Immature natural killer cell (primary cell): ENCODE results near the gene IL4. TPM values are rescaled to one million over a fixed set of nuclear protein-coding genes. Genes with fewer than 3 reads are reported as not detected.

Source experiments
- DNase-seq, 3 donors: peaks; one replicate each; pipeline ENCODE4 v3.0.0; 2022; ENCODE audit warnings: mixed read lengths in 1 of 3
- H3K27ac Mint-ChIP-seq, 6 donors: one replicate each; pipeline ENCODE4 v1.8.0; 2020; ENCODE audit warnings: mixed read lengths in 6 of 6, mild to moderate bottlenecking in 5 of 6, inconsistent platforms in 4 of 6, moderate library complexity in 3 of 6
- H3K27me3 Mint-ChIP-seq, 3 donors: one replicate each; pipeline ENCODE4 v1.8.0; 2020 to 2021; ENCODE audit warnings: low read depth in 3 of 3, mild to moderate bottlenecking in 3 of 3, mixed read lengths in 3 of 3, moderate library complexity in 3 of 3, inconsistent platforms in 1 of 3
- H3K36me3 Mint-ChIP-seq, 3 donors: one replicate each; pipeline ENCODE4 v1.8.0; 2020; ENCODE audit warnings: mixed read lengths in 3 of 3, inconsistent platforms in 2 of 3, mild to moderate bottlenecking in 2 of 3
- H3K4me1 Mint-ChIP-seq, 2 donors: one replicate each; pipeline ENCODE4 v1.8.0; 2020; ENCODE audit warnings: inconsistent platforms in 2 of 2, mild to moderate bottlenecking in 2 of 2, mixed read lengths in 2 of 2, moderate library complexity in 1 of 2
- H3K4me3 Mint-ChIP-seq, 5 donors: one replicate each; pipeline ENCODE4 v1.8.0; 2020; ENCODE audit warnings: mild to moderate bottlenecking in 5 of 5, mixed read lengths in 5 of 5, inconsistent platforms in 3 of 5, moderate library complexity in 3 of 5
- H3K9me3 Mint-ChIP-seq, 6 donors: one replicate each; pipeline ENCODE4 v1.8.0; 2020; ENCODE audit warnings: mild to moderate bottlenecking in 6 of 6, mixed read lengths in 6 of 6, inconsistent platforms in 4 of 6, moderate library complexity in 3 of 6
- polyA plus RNA-seq, 3 donors: library from polyadenylated mRNA; unstranded; fragments of 300-500 nt; fragmentation: Illumina TruSeq; gene quantifications; one replicate each; pipeline ENCODE4 v1.2.3, GENCODE V29; 2021

IL4 gene
- polyA plus RNA-seq, 3 donors from 2014 or later, result not detected

- Mint-ChIP-seq H3K27ac (peak overlapping the region in 4 of 6 donors; percentile 73 to 97 (median 78)), H3K9me3 (no peaks in the 10 kb centered on the region), H3K4me1 (peaks cover 8 to 9% of the 10 kb centered on the region in 2 donors), H3K4me3 (peak overlapping the region in 2 of 5 donors; percentile 6 to 82), H3K27me3 (peaks cover under 1 to 6% (median 3%) of the 10 kb centered on the region in 3 donors), H3K36me3 (no peaks in the 10 kb centered on the region)
- DNase-seq, result peak in 2 of 3 donors; percentile 26 to 60
Measured at GRCh38 chr5:132662925-132663770, 10.6 kb upstream of the IL4 start.

GRCh38 chr5:132663771-132664695 lies 9.8 kb upstream of the IL4 start:
- Mint-ChIP-seq H3K27ac (peak overlapping the region in 5 of 6 donors; percentile 42 to 97 (median 65)), H3K4me1 (peaks cover 8 to 9% of the 10 kb centered on the region in 2 donors), H3K36me3 (no peaks in the 10 kb centered on the region), H3K27me3 (peaks cover 0 to 4% (median 2%) of the 10 kb centered on the region in 3 donors), H3K4me3 (peak overlapping the region in 3 of 5 donors; percentile 25 to 82 (median 48)), H3K9me3 (no peaks in the 10 kb centered on the region)
- DNase-seq, result peak in 2 of 3 donors; percentile 23 to 69

GRCh38 chr5:132664696-132665209 lies 9.0 kb upstream of the IL4 start:
- Mint-ChIP-seq H3K4me1 (peaks cover 8 to 9% of the 10 kb centered on the region in 2 donors), H3K9me3 (no peaks in the 10 kb centered on the region), H3K27ac (peak overlapping the region in 1 of 6 donors; percentile 97), H3K36me3 (no peaks in the 10 kb centered on the region), H3K27me3 (peaks cover 0 to 4% (median 2%) of the 10 kb centered on the region in 3 donors), H3K4me3 (peak overlapping the region in 1 of 5 donors; percentile 82)
- DNase-seq, result no peak

GRCh38 chr5:132665574-132666080 lies 8.2 kb upstream of the IL4 start:
- Mint-ChIP-seq H3K4me3 (no peak overlapping the region), H3K4me1 (peaks cover 8 to 9% of the 10 kb centered on the region in 2 donors), H3K27ac (peak overlapping the region in 1 of 6 donors; percentile 65), H3K9me3 (no peaks in the 10 kb centered on the region), H3K27me3 (peaks cover 0 to 4% (median 2%) of the 10 kb centered on the region in 3 donors), H3K36me3 (no peaks in the 10 kb centered on the region)
- DNase-seq, result no peak

- Mint-ChIP-seq H3K9me3 (no peaks in the 10 kb centered on the region), H3K4me1 (peaks cover 8 to 9% of the 10 kb centered on the region in 2 donors), H3K4me3 (no peak overlapping the region), H3K27ac (no peak overlapping the region), H3K27me3 (peaks cover 0 to 4% (median 2%) of the 10 kb centered on the region in 3 donors), H3K36me3 (no peaks in the 10 kb centered on the region)
- no peak for DNase-seq
Measured at GRCh38 chr5:132666310-132667123, 7.3 kb upstream of the IL4 start.

- no peak for DNase-seq
- H3K36me3 Mint-ChIP-seq, result no peaks in the 10 kb centered on the region
- H3K9me3 Mint-ChIP-seq, result no peaks in the 10 kb centered on the region
- peaks cover 0 to 4% (median 2%) of the 10 kb centered on the region in 3 donors for H3K27me3 Mint-ChIP-seq
- peaks cover 8 to 9% of the 10 kb centered on the region in 2 donors for H3K4me1 Mint-ChIP-seq
- H3K4me3 Mint-ChIP-seq, result no peak overlapping the region
- H3K27ac Mint-ChIP-seq, result peak overlapping the region in 1 of 6 donors; percentile 8
Measured at GRCh38 chr5:132667309-132667708, 6.5 kb upstream of the IL4 start.

GRCh38 chr5:132667761-132668705 lies 5.8 kb upstream of the IL4 start:
- no peak for DNase-seq
- Mint-ChIP-seq H3K4me1 (peaks cover 4 to 9% of the 10 kb centered on the region in 2 donors), H3K4me3 (no peak overlapping the region), H3K27ac (peak overlapping the region in 1 of 6 donors; percentile 8), H3K36me3 (no peaks in the 10 kb centered on the region), H3K27me3 (peaks cover 0 to 4% (median 2%) of the 10 kb centered on the region in 3 donors), H3K9me3 (no peaks in the 10 kb centered on the region)

- Mint-ChIP-seq H3K36me3 (no peaks in the 10 kb centered on the region), H3K27me3 (peaks cover 0 to 3% (median 0%) of the 10 kb centered on the region in 3 donors), H3K27ac (no peak overlapping the region), H3K4me3 (no peak overlapping the region), H3K9me3 (no peaks in the 10 kb centered on the region), H3K4me1 (peaks cover 2 to 6% of the 10 kb centered on the region in 2 donors)
- DNase-seq, result no peak
Measured at GRCh38 chr5:132668706-132669454, 4.9 kb upstream of the IL4 start.

- Mint-ChIP-seq H3K4me1 (peaks cover 0 to under 1% of the 10 kb centered on the region in 2 donors), H3K9me3 (no peaks in the 10 kb centered on the region), H3K4me3 (no peak overlapping the region), H3K27me3 (peaks cover 0 to 1% (median 0%) of the 10 kb centered on the region in 3 donors), H3K27ac (no peak overlapping the region), H3K36me3 (no peaks in the 10 kb centered on the region)
- DNase-seq, result no peak
Measured at GRCh38 chr5:132669455-132669820, 4.4 kb upstream of the IL4 start.

- H3K36me3 Mint-ChIP-seq, result no peaks in the 10 kb centered on the region
- no peaks in the 10 kb centered on the region for H3K9me3 Mint-ChIP-seq
- no peak for DNase-seq
- no peak overlapping the region for H3K4me3 Mint-ChIP-seq
- H3K27me3 Mint-ChIP-seq, result peaks cover 0 to 1% (median 0%) of the 10 kb centered on the region in 3 donors
- no peak overlapping the region for H3K27ac Mint-ChIP-seq
- H3K4me1 Mint-ChIP-seq, result peaks cover 0 to 2% of the 10 kb centered on the region in 2 donors
Measured at GRCh38 chr5:132669966-132670882, 3.6 kb upstream of the IL4 start.

- Mint-ChIP-seq H3K36me3 (no peaks in the 10 kb centered on the region), H3K27ac (peak overlapping the region in 1 of 6 donors; percentile 63), H3K9me3 (no peaks in the 10 kb centered on the region), H3K27me3 (no peaks in the 10 kb centered on the region), H3K4me3 (no peak overlapping the region), H3K4me1 (peaks cover 6% of the 10 kb centered on the region in 2 donors)
- DNase-seq, result no peak
Measured at GRCh38 chr5:132671000-132671399, 2.8 kb upstream of the IL4 start.
